Endothelial cell of umbilical vein (primary cell): ENCODE measurements around the gene SRGN. TPM values are rescaled to one million over a fixed set of nuclear protein-coding genes. Genes with fewer than 3 reads are reported as not detected.

ENCODE experiments used
- BruUV-seq: library from RNA; stranded (reverse); fragments of 400-500 nt; replicated peaks from 2 replicates; lab custom pipeline; 2021; lab: Mats Ljungman, UMichigan
- CTCF ChIA-PET: fragments of 300-600, 350-600 bp; sonication (Branson Sonifier 250); formaldehyde crosslinking; loops from one replicate; lab custom pipeline; 2021; ENCODE audit warnings: antibody characterized with exemption, inconsistent platforms; lab: Charles Lee
- POLR2A ChIA-PET: fragments of 300-600, 350-600 bp; sonication (Branson Sonifier 250); formaldehyde crosslinking; loops from one replicate; lab custom pipeline; 2021; ENCODE audit warnings: antibody characterized with exemption, inconsistent platforms; lab: Charles Lee
- DNase-seq: peaks from one replicate; pipeline ENCODE4 v3.0.0-alpha.2; 2011; ENCODE audit warnings: low read depth, low spot score
- FAIRE-seq: peaks from 2 replicates; lab custom pipeline; 2011; peaks lifted over from hg19 to GRCh38; lab: Jason Lieb, UNC
- H2AFZ ChIP-seq: 2 replicates; pipeline ENCODE4 v1.6.0; 2012; ENCODE audit warnings: low read depth, low read length, control low read depth, inconsistent platforms
- H3K27ac ChIP-seq: 2 replicates; pipeline ENCODE4 v1.5.1; 2011; ENCODE audit warnings: low read depth, mild to moderate bottlenecking, control low read depth, low read length, moderate library complexity; ENCODE audit not compliant: insufficient read depth
- H3K27me3 ChIP-seq, 2 experiments: 2 replicates each; pipeline versions ENCODE4 v1.6.0 to v1.6.1; 2011; ENCODE audit warnings: low read length in 2 of 2, mixed read lengths in 1 of 2; ENCODE audit not compliant: control insufficient read depth in 2 of 2, insufficient read depth in 2 of 2
- H3K36me3 ChIP-seq, 2 experiments: 2 replicates in 1 of 2; 3 replicates in 1 of 2; pipeline ENCODE4 v1.5.1; 2011; ENCODE audit warnings: low read length in 2 of 2, mild to moderate bottlenecking in 1 of 2, moderate library complexity in 1 of 2; ENCODE audit not compliant: control insufficient read depth in 2 of 2, insufficient read depth in 2 of 2; ENCODE audit errors: extremely low read depth in 1 of 2
- H3K4me1 ChIP-seq: 3 replicates; pipeline ENCODE4 v1.5.1; 2011; ENCODE audit warnings: mild to moderate bottlenecking, low read length; ENCODE audit not compliant: control insufficient read depth, insufficient read depth; ENCODE audit errors: extremely low read depth
- H3K4me2 ChIP-seq: 2 replicates; pipeline ENCODE4 v1.6.1; 2011; ENCODE audit warnings: low read length, control low read depth, mixed read lengths; ENCODE audit not compliant: insufficient read depth
- H3K4me3 ChIP-seq, 3 experiments: fragments of 200-600 bp in 1 of 3; sonication (generic), shearing (Covaris generic) in 1 of 3; replicated peaks in 1 of 3; 2 replicates each; pipeline ENCODE4 v1.5.1; 2011 to 2016; ENCODE audit warnings: control low read depth in 3 of 3, low read length in 3 of 3, mild to moderate bottlenecking in 2 of 3, inconsistent platforms in 1 of 3, low read depth in 1 of 3, moderate library complexity in 1 of 3; ENCODE audit not compliant: insufficient read depth in 1 of 3
- H3K79me2 ChIP-seq: 2 replicates; pipeline ENCODE4 v1.6.0; 2012; ENCODE audit warnings: low read length, inconsistent platforms; ENCODE audit not compliant: control insufficient read depth, insufficient read depth
- H3K9ac ChIP-seq: replicated peaks from 2 replicates; pipeline ENCODE3; 2011; ENCODE audit warnings: low read length, control low read depth; ENCODE audit not compliant: insufficient read depth; ENCODE audit errors: extremely low read depth
- H3K9me1 ChIP-seq: replicated peaks from 3 replicates; pipeline ENCODE4 v1.6.0; 2011; ENCODE audit warnings: mild to moderate bottlenecking, low read length; ENCODE audit not compliant: control insufficient read depth, insufficient read depth; ENCODE audit errors: extremely low read depth
- H3K9me3 ChIP-seq: replicated peaks from 2 replicates; pipeline ENCODE4 v1.5.1; 2012; ENCODE audit warnings: low read length, inconsistent platforms; ENCODE audit not compliant: control insufficient read depth, insufficient read depth
- H4K20me1 ChIP-seq: replicated peaks from 2 replicates; pipeline ENCODE3; 2011; ENCODE audit warnings: mild to moderate bottlenecking, low read length; ENCODE audit not compliant: control insufficient read depth, insufficient read depth; ENCODE audit errors: extremely low read depth
- CTCF ChIP-seq, 2 donors: IDR thresholded peaks; 1 replicate in 1 of 2; 2 replicates in 1 of 2; pipeline ENCODE4 v1.5.1; 2011; ENCODE audit warnings: low read length in 2 of 2, mild to moderate bottlenecking in 2 of 2, moderate library complexity in 2 of 2, control low read depth in 1 of 2, inconsistent platforms in 1 of 2, low read depth in 1 of 2; ENCODE audit not compliant: insufficient read depth in 1 of 2; ENCODE audit errors: extremely low read depth in 1 of 2
- EZH2 ChIP-seq: IDR thresholded peaks from 2 replicates; pipeline ENCODE4 v1.6.1; 2012; ENCODE audit warnings: borderline replicate concordance, low read depth, mild to moderate bottlenecking, moderate library complexity, low read length, inconsistent platforms; ENCODE audit not compliant: severe bottlenecking
- FOS ChIP-seq: IDR thresholded peaks from 2 replicates; pipeline ENCODE4 v1.6.1; 2011; ENCODE audit warnings: mild to moderate bottlenecking, low read length, moderate library complexity, borderline replicate concordance; ENCODE audit not compliant: insufficient read depth
- GATA2 ChIP-seq: IDR thresholded peaks from 2 replicates; pipeline ENCODE4 v1.7.0; 2011; ENCODE audit warnings: low read depth, mild to moderate bottlenecking, moderate library complexity, mixed read lengths, low read length; ENCODE audit not compliant: insufficient read length, insufficient read depth
- JUN ChIP-seq: IDR thresholded peaks from 2 replicates; pipeline ENCODE4 v1.6.1; 2011; ENCODE audit warnings: borderline replicate concordance, low read depth; ENCODE audit not compliant: insufficient read length, insufficient read depth
- MAX ChIP-seq: IDR thresholded peaks from 2 replicates; pipeline ENCODE4 v1.6.1; 2011; ENCODE audit not compliant: insufficient read depth, insufficient read length
- MYC ChIP-seq: IDR thresholded peaks from one replicate; pipeline ENCODE4 v1.6.1; 2011; ENCODE audit warnings: mild to moderate bottlenecking, low read depth, low read length
- POLR2A ChIP-seq: IDR thresholded peaks from 2 replicates; pipeline ENCODE4 v1.6.1; 2012; ENCODE audit warnings: low read depth, mild to moderate bottlenecking, control low read depth, low read length
- POLR2AphosphoS5 ChIP-seq: IDR thresholded peaks from 2 replicates; pipeline ENCODE4 v1.6.1; 2012; ENCODE audit warnings: low read depth, mild to moderate bottlenecking, control low read depth, low read length, moderate library complexity; ENCODE audit not compliant: insufficient read depth
- dilution Hi-C: fragments of 300-500 bp; cut with MboI; formaldehyde crosslinking; loops from one replicate; pipeline ENCODE4 v1.15.0; 2019; ENCODE audit warnings: low sequenced_read_pairs; ENCODE audit not compliant: extremely low pct_ligation_motif_present
- intact Hi-C: fragments of 100-400 bp; cut with micrococcal nuclease; formaldehyde crosslinking; loops from one replicate; pipeline ENCODE4 v1.10.0; 2022
- polyA plus RNA-seq, 4 experiments: library from polyadenylated mRNA; depleted of rRNA in 3 of 4; stranded (reverse) in 3 of 4; unstranded in 1 of 4; fragments of >200 nt; gene quantifications; 2 replicates each; pipeline versions ENCODE4 v1.2.1 to v1.2.3, GENCODE V29; 2011 to 2012; ENCODE audit warnings: missing spikeins in 1 of 4
- total RNA-seq: library from RNA; stranded (reverse); gene quantifications from 2 replicates; pipeline ENCODE4 v1.2.3, GENCODE V29; 2021

SRGN gene
- total and polyA plus RNA-seq, 2 donors (not counting 3 experiments of a cell fraction or from before 2014, with no cell fraction given): 384 to 450 TPM

GRCh38 chr10:69056129-69056528, 31.8 kb upstream of the SRGN start:
- ChIA-PET CTCF (interaction anchor here (0.7 to 1.5 kb wide), 3 partner anchors 15 to 51 kb away, joined by 3 to 5 read pairs (median 4); no protein-coding TSS in a partner anchor), POLR2A (no interaction called here)
- Histone ChIP-seq H4K20me1 (no peaks in the 10 kb centered on the region), H3K79me2 (no peaks in the 10 kb centered on the region), H3K9ac (no peak overlapping the region), H3K36me3 (no peaks in the 10 kb centered on the region), H3K27me3 (no peaks in the 10 kb centered on the region), H3K4me2 (no peak overlapping the region), H3K4me1 (peaks cover 38% of the 10 kb centered on the region), H3K9me1 (no peaks in the 10 kb centered on the region), H3K27ac (no peak overlapping the region), H3K9me3 (no peaks in the 10 kb centered on the region), H3K4me3 (no peak overlapping the region), H2AFZ (peak overlapping the region; percentile 96)
- intact Hi-C loops (no loop called here), dilution Hi-C loops (no loop called here)
- no peak for FAIRE-seq
- TF ChIP-seq CTCF (IDR thresholded peaks at IDR 0.05; ENCODE audit: extremely low read depth in 1 of 2, insufficient read depth in 1 of 2, low read depth in 1 of 2, low read length in 2 of 2) (no peak), JUN (no peak), POLR2A (no peak), EZH2 (no peak)
- no TSS peak for BruUV-seq
- no peak for DNase-seq

- TF ChIP-seq POLR2A: no peak
- no peak for TF ChIP-seq CTCF (IDR thresholded peaks at IDR 0.05; ENCODE audit: extremely low read depth in 1 of 2, insufficient read depth in 1 of 2, low read depth in 1 of 2, low read length in 2 of 2)
- no peak for TF ChIP-seq MAX
- no peak for TF ChIP-seq GATA2
- no peak for TF ChIP-seq FOS
- TF ChIP-seq JUN: no peak
- no peak for TF ChIP-seq POLR2AphosphoS5
- TF ChIP-seq MYC: no peak
- TF ChIP-seq EZH2: no peak
- Histone ChIP-seq H3K4me1 (peaks cover 39% of the 10 kb centered on the region), H4K20me1 (no peaks in the 10 kb centered on the region), H3K9me3 (no peaks in the 10 kb centered on the region), H3K9ac (no peak overlapping the region), H3K36me3 (no peaks in the 10 kb centered on the region), H3K27me3 (no peaks in the 10 kb centered on the region), H3K4me3 (no peak overlapping the region), H3K79me2 (no peaks in the 10 kb centered on the region), H3K27ac (peak overlapping the region; percentile 57), H3K4me2 (peak overlapping the region; percentile 14), H2AFZ (peak overlapping the region; percentile 96), H3K9me1 (no peaks in the 10 kb centered on the region)
- dilution Hi-C loops (no loop called here), intact Hi-C loops (no loop called here)
- no peak for FAIRE-seq
- ChIA-PET POLR2A (no interaction called here), CTCF (interaction anchor here (0.7 to 1.5 kb wide), 3 partner anchors 15 to 52 kb away, joined by 3 to 5 read pairs (median 4); no protein-coding TSS in a partner anchor)
- no TSS peak for BruUV-seq
- DNase-seq: no peak
Observed at GRCh38 chr10:69056536-69057260, 31.2 kb upstream of the SRGN start.
